ENCODE data around the gene COL6A5. TPM values are rescaled to one million over a fixed set of nuclear protein-coding genes. Genes with fewer than 3 reads are reported as not detected.

COL6A5 gene
- total RNA-seq, 2 donors from 2014 or later = not detected

GRCh38 chr3:130519754-130520153 is 174.3 kb downstream of the COL6A5 start:
- no peak overlapping the region for H3K27ac Mint-ChIP-seq
- no peak for ATAC-seq
- no peak for DNase-seq
- peaks cover 67% of the 10 kb centered on the region for H3K27me3 Mint-ChIP-seq
- no peak overlapping the region for H3K4me3 Mint-ChIP-seq
- H3K4me1 Mint-ChIP-seq = no peaks in the 10 kb centered on the region
- H3K36me3 Mint-ChIP-seq (ENCODE audit: low read depth) = peaks cover 5% of the 10 kb centered on the region
- H3K9me3 ChIP-seq (ENCODE audit: control insufficient read depth, low read length, poor library complexity, severe bottlenecking) = no peaks in the 10 kb centered on the region

GRCh38 chr3:130522399-130522798 is 176.9 kb downstream of the COL6A5 start:
- Mint-ChIP-seq H3K4me3 (no peak overlapping the region), H3K4me1 (no peaks in the 10 kb centered on the region)

GRCh38 chr3:130527426-130527825 is 182.0 kb downstream of the COL6A5 start:
- H3K27ac Mint-ChIP-seq = no peak overlapping the region
- no peak for DNase-seq
- no peak overlapping the region for H3K4me3 Mint-ChIP-seq
- H3K4me1 Mint-ChIP-seq = peaks cover 12% of the 10 kb centered on the region
- H3K36me3 Mint-ChIP-seq (ENCODE audit: low read depth) = peaks cover 4% of the 10 kb centered on the region
- peaks cover 28% of the 10 kb centered on the region for H3K27me3 Mint-ChIP-seq
- no peak for ATAC-seq
- H3K9me3 ChIP-seq (ENCODE audit: control insufficient read depth, low read length, poor library complexity, severe bottlenecking) = no peaks in the 10 kb centered on the region

More at GRCh38 chr3:130522399-130522798, 176.9 kb downstream of the COL6A5 start:
- Mint-ChIP-seq H3K36me3 (ENCODE audit: low read depth) (peaks cover 5% of the 10 kb centered on the region), H3K27me3 (peaks cover 61% of the 10 kb centered on the region), H3K27ac (no peak overlapping the region)
- DNase-seq (no peak), ATAC-seq (no peak)
- no peaks in the 10 kb centered on the region for H3K9me3 ChIP-seq (ENCODE audit: control insufficient read depth, low read length, poor library complexity, severe bottlenecking)

- H3K36me3 Mint-ChIP-seq (ENCODE audit: low read depth) = peaks cover 2% of the 10 kb centered on the region
- no peak overlapping the region for H3K4me3 Mint-ChIP-seq
- H3K27ac Mint-ChIP-seq = no peak overlapping the region
- DNase-seq = no peak
- H3K9me3 ChIP-seq (ENCODE audit: control insufficient read depth, low read length, poor library complexity, severe bottlenecking) = no peaks in the 10 kb centered on the region
- peaks cover 21% of the 10 kb centered on the region for H3K27me3 Mint-ChIP-seq
- no peak for ATAC-seq
- H3K4me1 Mint-ChIP-seq = peaks cover 12% of the 10 kb centered on the region
Measured at GRCh38 chr3:130528120-130528519, 182.6 kb downstream of the COL6A5 start.

GRCh38 chr3:130529486-130530215 is 184.2 kb downstream of the COL6A5 start:
- DNase-seq (no peak), ATAC-seq (no peak)
- H3K9me3 ChIP-seq (ENCODE audit: control insufficient read depth, low read length, poor library complexity, severe bottlenecking) = no peaks in the 10 kb centered on the region
- H3K27ac Mint-ChIP-seq = peak overlapping the region; percentile 8
- peaks cover 2% of the 10 kb centered on the region for H3K36me3 Mint-ChIP-seq (ENCODE audit: low read depth)
- no peak overlapping the region for H3K4me3 Mint-ChIP-seq
- H3K27me3 Mint-ChIP-seq = peaks cover 11% of the 10 kb centered on the region
- H3K4me1 Mint-ChIP-seq = peaks cover 12% of the 10 kb centered on the region

GRCh38 chr3:130533247-130533646 is 187.8 kb downstream of the COL6A5 start:
- H3K9me3 ChIP-seq (ENCODE audit: control insufficient read depth, low read length, poor library complexity, severe bottlenecking) = no peaks in the 10 kb centered on the region
- no peak for ATAC-seq
- peaks cover 9% of the 10 kb centered on the region for H3K36me3 Mint-ChIP-seq (ENCODE audit: low read depth)
- peaks cover 28% of the 10 kb centered on the region for H3K27me3 Mint-ChIP-seq
- H3K27ac Mint-ChIP-seq = no peak overlapping the region
- no peak for DNase-seq
- peaks cover 9% of the 10 kb centered on the region for H3K4me1 Mint-ChIP-seq
- no peak overlapping the region for H3K4me3 Mint-ChIP-seq

Other genes with a start within 250 kb of the COL6A5 start
- under 1 TPM; 0.02 to 0.16 TPM for gene COL6A6, start 171.5 kb downstream of the COL6A5 start, total RNA-seq

Measured in T-helper 17 cell (primary cell).